GM23338 (cell line): Measurements from ENCODE around the gene EPHB2.

Source experiments
- CREB1 ChIP-seq: fragments of 250-450 bp; sonication (Bioruptor Pico); IDR thresholded peaks from 2 replicates; pipeline ENCODE4 v1.5.0; 2020; ENCODE audit warnings: low read depth, mild to moderate bottlenecking, moderate library complexity
- EZH2 ChIP-seq: fragments of 200-600 bp; sonication (generic); IDR thresholded peaks from one replicate; pipeline ENCODE4 v1.8.0; 2017; ENCODE audit warnings: antibody characterized with exemption, mild to moderate bottlenecking, low read depth; ENCODE audit not compliant: unreplicated experiment
- EZH2phosphoT487 ChIP-seq: fragments of 200-600 bp; sonication (generic); IDR thresholded peaks from one replicate; pipeline ENCODE4 v1.8.1; 2018; ENCODE audit warnings: antibody characterized with exemption; ENCODE audit not compliant: unreplicated experiment
- JUNB ChIP-seq: IDR thresholded peaks from one replicate; pipeline ENCODE4 v1.6.1; 2016; ENCODE audit warnings: antibody characterized with exemption; ENCODE audit not compliant: unreplicated experiment
- NANOG ChIP-seq: IDR thresholded peaks from 2 replicates; pipeline ENCODE4 v1.6.1; 2016; ENCODE audit warnings: antibody characterized with exemption, borderline replicate concordance
- POLR2AphosphoS5 ChIP-seq: IDR thresholded peaks from 2 replicates; pipeline ENCODE4 v1.6.1; 2016; ENCODE audit warnings: antibody characterized with exemption, low read depth
- ZNF114 ChIP-seq: fragments of 250-450 bp; sonication (Bioruptor Pico); IDR thresholded peaks from 2 replicates; pipeline ENCODE4 v1.5.0; 2020; ENCODE audit warnings: mild to moderate bottlenecking, moderate library complexity
- ZNF331 ChIP-seq: fragments of 250-450 bp; sonication (Bioruptor Pico); IDR thresholded peaks from 2 replicates; pipeline ENCODE4 v1.5.0; 2020; ENCODE audit warnings: low read depth, mild to moderate bottlenecking, moderate library complexity
- TF ChIP-seq, protein P1 (sequence below), 2 experiments: fragments of 200-600 bp in 1 of 2; sonication (generic) in 1 of 2; conservative IDR thresholded peaks; 2 replicates each; pipeline versions ENCODE4 v1.5.1 to v1.6.1; 2016 to 2017; ENCODE audit warnings: antibody characterized with exemption in 2 of 2, low read depth in 2 of 2, mild to moderate bottlenecking in 2 of 2, moderate library complexity in 1 of 2
- TF ChIP-seq, protein P2 (sequence below): IDR thresholded peaks from one replicate; pipeline ENCODE4 v1.6.1; 2018; ENCODE audit warnings: antibody characterized with exemption; ENCODE audit not compliant: unreplicated experiment
- TF ChIP-seq, protein P3 (sequence below): IDR thresholded peaks from 2 replicates; pipeline ENCODE4 v1.6.1; 2016; ENCODE audit warnings: antibody characterized with exemption

DNA sequence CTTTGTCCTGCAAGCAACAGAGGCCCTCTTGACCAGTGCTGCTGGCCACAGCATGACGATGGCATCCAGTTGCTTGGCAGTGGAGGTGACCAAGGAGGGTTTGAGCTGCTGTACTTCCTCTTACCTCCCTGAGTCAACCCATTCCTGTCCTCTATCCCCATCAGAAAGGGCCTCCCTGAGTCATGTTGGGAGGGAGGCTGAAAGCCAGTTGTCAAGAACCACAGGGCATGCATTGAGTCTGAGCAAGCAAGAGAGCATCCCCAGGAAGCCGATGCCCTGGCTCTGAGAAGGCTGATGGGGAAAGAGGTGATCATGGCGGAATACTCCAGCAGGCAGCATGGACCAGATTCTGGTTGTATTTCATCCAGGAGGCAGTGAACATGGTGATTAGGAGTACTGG lies 192.5 kb downstream of the EPHB2 start:
- TF ChIP-seq, protein P1, sequence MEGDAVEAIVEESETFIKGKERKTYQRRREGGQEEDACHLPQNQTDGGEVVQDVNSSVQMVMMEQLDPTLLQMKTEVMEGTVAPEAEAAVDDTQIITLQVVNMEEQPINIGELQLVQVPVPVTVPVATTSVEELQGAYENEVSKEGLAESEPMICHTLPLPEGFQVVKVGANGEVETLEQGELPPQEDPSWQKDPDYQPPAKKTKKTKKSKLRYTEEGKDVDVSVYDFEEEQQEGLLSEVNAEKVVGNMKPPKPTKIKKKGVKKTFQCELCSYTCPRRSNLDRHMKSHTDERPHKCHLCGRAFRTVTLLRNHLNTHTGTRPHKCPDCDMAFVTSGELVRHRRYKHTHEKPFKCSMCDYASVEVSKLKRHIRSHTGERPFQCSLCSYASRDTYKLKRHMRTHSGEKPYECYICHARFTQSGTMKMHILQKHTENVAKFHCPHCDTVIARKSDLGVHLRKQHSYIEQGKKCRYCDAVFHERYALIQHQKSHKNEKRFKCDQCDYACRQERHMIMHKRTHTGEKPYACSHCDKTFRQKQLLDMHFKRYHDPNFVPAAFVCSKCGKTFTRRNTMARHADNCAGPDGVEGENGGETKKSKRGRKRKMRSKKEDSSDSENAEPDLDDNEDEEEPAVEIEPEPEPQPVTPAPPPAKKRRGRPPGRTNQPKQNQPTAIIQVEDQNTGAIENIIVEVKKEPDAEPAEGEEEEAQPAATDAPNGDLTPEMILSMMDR (conservative IDR thresholded peaks at IDR 0.05; ENCODE audit: low read depth in 2 of 2), result no peak
- TF ChIP-seq CREB1 (CRISPR knock-in tag) (no peak), POLR2AphosphoS5 (no peak), EZH2 (no peak), NANOG (no peak), JUNB (no peak), ZNF114 (no peak), EZH2phosphoT487 (no peak), ZNF331 (CRISPR knock-in tag) (no peak)
- TF ChIP-seq, protein P2, sequence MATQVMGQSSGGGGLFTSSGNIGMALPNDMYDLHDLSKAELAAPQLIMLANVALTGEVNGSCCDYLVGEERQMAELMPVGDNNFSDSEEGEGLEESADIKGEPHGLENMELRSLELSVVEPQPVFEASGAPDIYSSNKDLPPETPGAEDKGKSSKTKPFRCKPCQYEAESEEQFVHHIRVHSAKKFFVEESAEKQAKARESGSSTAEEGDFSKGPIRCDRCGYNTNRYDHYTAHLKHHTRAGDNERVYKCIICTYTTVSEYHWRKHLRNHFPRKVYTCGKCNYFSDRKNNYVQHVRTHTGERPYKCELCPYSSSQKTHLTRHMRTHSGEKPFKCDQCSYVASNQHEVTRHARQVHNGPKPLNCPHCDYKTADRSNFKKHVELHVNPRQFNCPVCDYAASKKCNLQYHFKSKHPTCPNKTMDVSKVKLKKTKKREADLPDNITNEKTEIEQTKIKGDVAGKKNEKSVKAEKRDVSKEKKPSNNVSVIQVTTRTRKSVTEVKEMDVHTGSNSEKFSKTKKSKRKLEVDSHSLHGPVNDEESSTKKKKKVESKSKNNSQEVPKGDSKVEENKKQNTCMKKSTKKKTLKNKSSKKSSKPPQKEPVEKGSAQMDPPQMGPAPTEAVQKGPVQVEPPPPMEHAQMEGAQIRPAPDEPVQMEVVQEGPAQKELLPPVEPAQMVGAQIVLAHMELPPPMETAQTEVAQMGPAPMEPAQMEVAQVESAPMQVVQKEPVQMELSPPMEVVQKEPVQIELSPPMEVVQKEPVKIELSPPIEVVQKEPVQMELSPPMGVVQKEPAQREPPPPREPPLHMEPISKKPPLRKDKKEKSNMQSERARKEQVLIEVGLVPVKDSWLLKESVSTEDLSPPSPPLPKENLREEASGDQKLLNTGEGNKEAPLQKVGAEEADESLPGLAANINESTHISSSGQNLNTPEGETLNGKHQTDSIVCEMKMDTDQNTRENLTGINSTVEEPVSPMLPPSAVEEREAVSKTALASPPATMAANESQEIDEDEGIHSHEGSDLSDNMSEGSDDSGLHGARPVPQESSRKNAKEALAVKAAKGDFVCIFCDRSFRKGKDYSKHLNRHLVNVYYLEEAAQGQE, result no peak
- TF ChIP-seq, protein P3, sequence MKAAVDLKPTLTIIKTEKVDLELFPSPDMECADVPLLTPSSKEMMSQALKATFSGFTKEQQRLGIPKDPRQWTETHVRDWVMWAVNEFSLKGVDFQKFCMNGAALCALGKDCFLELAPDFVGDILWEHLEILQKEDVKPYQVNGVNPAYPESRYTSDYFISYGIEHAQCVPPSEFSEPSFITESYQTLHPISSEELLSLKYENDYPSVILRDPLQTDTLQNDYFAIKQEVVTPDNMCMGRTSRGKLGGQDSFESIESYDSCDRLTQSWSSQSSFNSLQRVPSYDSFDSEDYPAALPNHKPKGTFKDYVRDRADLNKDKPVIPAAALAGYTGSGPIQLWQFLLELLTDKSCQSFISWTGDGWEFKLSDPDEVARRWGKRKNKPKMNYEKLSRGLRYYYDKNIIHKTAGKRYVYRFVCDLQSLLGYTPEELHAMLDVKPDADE, result no peak
